Measurements from ENCODE around the gene WFDC9. TPM values are rescaled to one million over a fixed set of nuclear protein-coding genes. Genes with fewer than 3 reads are reported as not detected.
"Not testable (repeated sequence)": the region's sequence is repeated elsewhere in the genome, so short reads cannot be mapped to it uniquely, and the experiment has no call there.

The WFDC9 gene
- total RNA-seq, 1 experiment from 2014 or later, result not detected

- H2AK5ac ChIP-seq (ENCODE audit: insufficient read length, low read length), result no peak within 1 kb of the TSS
- H3K56ac ChIP-seq (ENCODE audit: insufficient read length, low read depth, low read length), result no peak within 1 kb of the TSS
- no peak within 1 kb of the TSS for H3K4me2 ChIP-seq (ENCODE audit: insufficient read depth, insufficient read length, low read length)
- Mint-ChIP-seq H3K9me3 (peaks cover 3 to 5% of the 10 kb centered on the region in 2 experiments; a peak in 4 of 5 replicates), H3K27me3 (ENCODE audit: low read depth) (no peaks in the 10 kb centered on the region; the same call in none of the 2 replicates), H3K36me3 (ENCODE audit: insufficient read depth in 1 of 3, low read depth in 3 of 3) (peaks cover 0 to 3% (median 0%) of the 10 kb centered on the region in 3 experiments; a peak in 2 of 7 replicates), H3K4me3 (no peak within 1 kb of the TSS), H3K4me1 (peaks cover 0 to 2% of the 10 kb centered on the region in 2 experiments; a peak in 1 of 4 replicates), H3K27ac (no peak within 1 kb of the TSS)
- H3K27ac ChIP-seq (ENCODE audit: insufficient read length, low read depth, low read length), result no peak within 1 kb of the TSS
- no peaks in the 10 kb centered on the region for H3K9me3 ChIP-seq (ENCODE audit: control insufficient read depth, low read depth, low read length)
- H2BK12ac ChIP-seq (ENCODE audit: insufficient read length, low read depth, low read length), result no peak within 1 kb of the TSS
- no peaks in the 10 kb centered on the region for H3K79me1 ChIP-seq (ENCODE audit: insufficient read depth, low read depth, low read length, poor library complexity, severe bottlenecking)
- H2BK15ac ChIP-seq (ENCODE audit: low read depth, low read length), result no peak within 1 kb of the TSS
- no peak within 1 kb of the TSS for H2BK120ac ChIP-seq (ENCODE audit: low read depth, low read length, poor library complexity, severe bottlenecking)
- H4K20me1 ChIP-seq (ENCODE audit: control insufficient read depth, insufficient read depth, insufficient read length), result no peaks in the 10 kb centered on the region
- H3K4ac ChIP-seq (ENCODE audit: low read depth, low read length), result no peak within 1 kb of the TSS
- no peak within 1 kb of the TSS for H2BK5ac ChIP-seq (ENCODE audit: insufficient read length, low read length)
- no peak within 1 kb of the TSS for H4K5ac ChIP-seq (ENCODE audit: insufficient read length, low read depth, low read length)
- peaks cover 3% of the 10 kb centered on the region; the same call in 1 of the 2 replicates for H3K4me1 ChIP-seq (ENCODE audit: insufficient read depth, low read length)
- H2AFZ ChIP-seq (ENCODE audit: low read length), result no peak within 1 kb of the TSS
- no peak for DNase-seq
- H3K79me2 ChIP-seq (ENCODE audit: insufficient read depth, low read length), result no peaks in the 10 kb centered on the region
- no peak within 1 kb of the TSS for H3K9ac ChIP-seq (ENCODE audit: extremely low read depth, insufficient read length, low read length)
- no peak within 1 kb of the TSS for H3K14ac ChIP-seq (ENCODE audit: insufficient read depth, low read length)
- H3K27me3 ChIP-seq (ENCODE audit: insufficient read depth, low read length), result no peaks in the 10 kb centered on the region
- no peak for TF ChIP-seq CTCF (conservative IDR thresholded peaks at IDR 0.05)
- no peak within 1 kb of the TSS for H2BK20ac ChIP-seq (ENCODE audit: low read depth, low read length, poor library complexity, severe bottlenecking)
- no peaks in the 10 kb centered on the region for H3K23me2 ChIP-seq (ENCODE audit: insufficient read length, low read depth, low read length, poor library complexity, severe bottlenecking)
- no CpG with 5 or more reads among the region's 1 CpG for WGBS (ENCODE audit: extremely low coverage, insufficient read length, low lambda C conversion rate)
- H3K23ac ChIP-seq (ENCODE audit: insufficient read length, low read depth, low read length), result no peak within 1 kb of the TSS
- no peak within 1 kb of the TSS for H3T11ph ChIP-seq (ENCODE audit: low read length)
- H3K18ac ChIP-seq (ENCODE audit: insufficient read length, low read depth, low read length), result no peak within 1 kb of the TSS
- no peak within 1 kb of the TSS for H4K91ac ChIP-seq (ENCODE audit: insufficient read length, low read depth, low read length)
- H4K8ac ChIP-seq (replicated peaks; ENCODE audit: insufficient read length, low read depth, low read length), result no peak within 1 kb of the TSS
Measured at GRCh38 chr20:45670139-45670538, 39.1 kb upstream of the WFDC9 start, which contains the start of gene WFDC11. WFDC11 (minus strand) TSS chr20:45670239; CDS start chr20:45650600, 19,639 bp downstream.

- not testable (repeated sequence) for H3K14ac ChIP-seq (ENCODE audit: insufficient read depth, low read length); H4K20me1 ChIP-seq (ENCODE audit: control insufficient read depth, insufficient read depth, insufficient read length); H3K79me2 ChIP-seq (ENCODE audit: insufficient read depth, low read length); H3K27ac Mint-ChIP-seq; H3T11ph ChIP-seq (ENCODE audit: low read length); H4K5ac ChIP-seq (ENCODE audit: insufficient read length, low read depth, low read length); H2BK5ac ChIP-seq (ENCODE audit: insufficient read length, low read length); H3K23me2 ChIP-seq (ENCODE audit: insufficient read length, low read depth, low read length, poor library complexity, severe bottlenecking); H2BK120ac ChIP-seq (ENCODE audit: low read depth, low read length, poor library complexity, severe bottlenecking); H4K8ac ChIP-seq (replicated peaks; ENCODE audit: insufficient read length, low read depth, low read length); H3K4me3 Mint-ChIP-seq; H3K27ac ChIP-seq (ENCODE audit: insufficient read length, low read depth, low read length); H3K27me3 Mint-ChIP-seq (ENCODE audit: low read depth); H3K23ac ChIP-seq (ENCODE audit: insufficient read length, low read depth, low read length); H2AK5ac ChIP-seq (ENCODE audit: insufficient read length, low read length); H2BK12ac ChIP-seq (ENCODE audit: insufficient read length, low read depth, low read length); H3K79me1 ChIP-seq (ENCODE audit: insufficient read depth, low read depth, low read length, poor library complexity, severe bottlenecking); H2AFZ ChIP-seq (ENCODE audit: low read length); H3K4me1 Mint-ChIP-seq; H2BK15ac ChIP-seq (ENCODE audit: low read depth, low read length); H3K9me3 ChIP-seq (ENCODE audit: control insufficient read depth, low read depth, low read length); H3K18ac ChIP-seq (ENCODE audit: insufficient read length, low read depth, low read length); H2BK20ac ChIP-seq (ENCODE audit: low read depth, low read length, poor library complexity, severe bottlenecking); DNase-seq; H3K4me1 ChIP-seq (ENCODE audit: insufficient read depth, low read length); H3K27me3 ChIP-seq (ENCODE audit: insufficient read depth, low read length); H4K91ac ChIP-seq (ENCODE audit: insufficient read length, low read depth, low read length); H3K9ac ChIP-seq (ENCODE audit: extremely low read depth, insufficient read length, low read length); H3K36me3 Mint-ChIP-seq (ENCODE audit: insufficient read depth in 1 of 3, low read depth in 3 of 3); H3K4me2 ChIP-seq (ENCODE audit: insufficient read depth, insufficient read length, low read length); H3K4ac ChIP-seq (ENCODE audit: low read depth, low read length); H3K56ac ChIP-seq (ENCODE audit: insufficient read length, low read depth, low read length)
- no CpG with 5 or more reads among the region's 3 CpGs for WGBS (ENCODE audit: extremely low coverage, insufficient read length, low lambda C conversion rate)
- peaks cover 6 to 14% of the 10 kb centered on the region in 2 experiments; a peak in 3 of 5 replicates for H3K9me3 Mint-ChIP-seq
Measured at GRCh38 chr20:45657038-45657437, 26.0 kb upstream of the WFDC9 start.
